ENCODE results near the gene PGF.

GRCh38 chr14:74985028-74985310 lies 29.6 kb upstream of the PGF start:
- no peak for TF ChIP-seq POLR2A (IDR thresholded peaks at IDR 0.05)
- no peak for TF ChIP-seq CTCF (IDR thresholded peaks at IDR 0.05)

All from adrenal gland (tissue), 5 donors.